HG03066 (cell line): ENCODE measurements around the gene STK39.
"Not testable (repeated sequence)": the region's sequence is repeated elsewhere in the genome, so short reads cannot be mapped to it uniquely, and the experiment has no call there.

Experiments used
- ATAC-seq: cut with Tn5 transposase; IDR thresholded peaks from one replicate; pipeline ENCODE4 v1.9.1; 2021; ENCODE audit warnings: low read depth; ENCODE audit not compliant: unreplicated experiment

Gene STK39

DNA sequence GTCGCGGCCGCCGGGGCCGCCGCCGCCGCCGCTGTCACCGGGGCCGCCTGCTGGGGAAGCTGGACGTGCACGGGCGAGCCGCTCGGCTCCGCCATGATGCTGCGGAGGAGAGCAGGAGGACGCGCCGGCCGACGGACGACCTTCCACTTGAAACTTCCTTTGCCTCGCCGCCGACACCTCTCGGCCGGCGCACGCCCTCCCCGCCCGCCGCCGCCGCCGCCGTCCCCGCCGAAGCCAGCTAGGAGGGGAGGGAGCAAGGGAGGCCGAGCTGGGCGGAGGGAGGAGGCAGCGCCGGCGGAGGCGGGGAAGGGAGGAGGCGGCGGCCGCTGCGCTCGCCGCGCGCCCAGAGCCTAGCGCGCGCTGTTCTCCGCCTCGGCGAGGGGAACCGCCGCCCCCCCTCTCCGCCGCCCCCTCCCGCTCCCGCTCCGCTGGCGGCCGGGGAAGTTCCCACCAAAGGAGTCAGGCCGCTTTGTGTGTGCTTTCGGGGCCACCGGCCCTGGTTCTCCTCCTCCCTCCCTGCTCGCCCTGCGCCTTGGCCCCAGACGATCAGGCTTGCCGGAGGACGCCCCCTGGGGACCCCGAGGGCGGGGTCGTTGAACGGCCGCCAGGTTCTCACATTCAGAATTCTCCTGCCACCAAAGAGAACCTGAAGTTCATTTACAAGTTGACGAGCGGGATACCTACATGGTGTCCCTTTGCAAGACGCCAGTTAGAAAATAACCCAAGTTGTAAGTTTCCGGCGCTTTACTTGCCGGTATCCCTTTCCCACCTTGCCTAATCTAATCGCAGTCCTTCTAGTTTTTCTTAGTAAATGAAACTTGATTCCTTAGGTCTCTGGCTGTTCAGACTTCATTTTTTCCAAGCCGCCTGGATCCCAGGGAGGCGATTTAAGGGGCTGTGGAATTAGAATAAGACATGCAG is at the start of gene STK39:
Gene STK39, minus strand, starts transcription at position 255 of the 921 bp plus-strand sequence. Its CDS starts 160 bp downstream, at position 95.
- ATAC-seq: peak; percentile 85

- ATAC-seq: no peak
Observed at GRCh38 chr2:168295051-168295450, 47.7 kb upstream of the STK39 start.

GRCh38 chr2:168294409-168294808 is 47.0 kb upstream of the STK39 start:
- no peak for ATAC-seq

- no peak for ATAC-seq
Observed at GRCh38 chr2:168293766-168294165, 46.4 kb upstream of the STK39 start.

- no peak for ATAC-seq
Observed at GRCh38 chr2:168290391-168290790, 43.0 kb upstream of the STK39 start.

- no peak for ATAC-seq
Observed at GRCh38 chr2:168289880-168290279, 42.5 kb upstream of the STK39 start.

DNA sequence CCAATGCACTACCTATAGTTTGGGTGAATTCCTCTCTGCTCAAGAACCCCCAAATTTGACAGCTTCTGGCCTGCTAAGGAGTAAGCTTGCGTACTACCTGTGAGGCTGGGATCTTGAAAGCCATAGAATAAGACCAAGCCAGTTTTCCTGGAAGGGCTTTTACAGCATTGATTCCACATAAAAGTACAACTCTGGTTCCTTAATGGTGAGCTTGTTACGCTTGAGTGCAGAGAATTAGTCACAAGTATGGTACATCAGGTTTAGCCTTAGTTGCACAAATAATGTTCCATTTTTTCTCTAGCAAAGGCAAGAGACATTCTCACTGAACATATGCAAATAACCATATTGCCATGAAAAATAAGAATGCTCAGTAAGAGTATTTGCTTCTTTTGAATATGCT is 39.1 kb upstream of the STK39 start:
- no peak for ATAC-seq

GRCh38 chr2:168278424-168278888 is 31.1 kb upstream of the STK39 start:
- no peak for ATAC-seq

DNA sequence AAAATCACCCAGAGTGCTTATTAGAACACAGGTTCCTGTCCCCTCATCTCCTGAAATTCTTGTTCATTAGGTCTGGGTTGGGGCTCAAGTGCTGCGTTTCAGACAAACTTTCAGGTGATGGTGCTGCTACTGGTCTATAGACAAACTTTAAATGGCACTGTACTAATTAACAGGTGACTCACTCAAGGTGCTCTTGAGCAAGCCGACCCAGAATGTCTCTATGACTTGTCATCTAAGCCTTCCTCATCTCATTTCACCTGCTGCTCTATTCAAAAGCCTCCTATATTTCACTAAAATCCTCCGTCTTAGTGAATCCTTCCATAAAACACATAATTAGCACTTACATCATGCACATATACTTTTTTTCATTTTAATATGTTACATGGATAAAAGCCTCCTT is 29.9 kb upstream of the STK39 start:
- no peak for ATAC-seq

DNA sequence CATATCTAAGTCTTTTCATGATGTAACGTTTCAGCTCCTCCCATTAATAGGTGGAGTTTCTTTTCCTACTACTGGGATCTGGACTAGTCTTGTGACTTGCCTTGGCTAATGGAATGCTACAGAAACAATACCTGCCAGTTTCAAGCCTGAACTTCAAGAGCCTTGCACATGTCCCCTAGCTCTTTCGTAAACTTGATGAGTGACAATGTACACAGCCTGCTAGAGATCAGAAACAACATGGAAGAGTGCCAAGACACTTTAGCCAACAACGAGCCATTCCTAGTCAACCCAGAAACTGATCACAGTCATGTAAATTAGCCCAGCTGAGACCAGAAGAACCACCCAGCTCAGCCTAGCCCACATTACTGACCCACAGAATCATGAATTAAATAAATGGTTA is 24.8 kb upstream of the STK39 start:
- ATAC-seq: no peak

GRCh38 chr2:168262926-168263325 is 15.5 kb upstream of the STK39 start:
- ATAC-seq: not testable (repeated sequence)

DNA sequence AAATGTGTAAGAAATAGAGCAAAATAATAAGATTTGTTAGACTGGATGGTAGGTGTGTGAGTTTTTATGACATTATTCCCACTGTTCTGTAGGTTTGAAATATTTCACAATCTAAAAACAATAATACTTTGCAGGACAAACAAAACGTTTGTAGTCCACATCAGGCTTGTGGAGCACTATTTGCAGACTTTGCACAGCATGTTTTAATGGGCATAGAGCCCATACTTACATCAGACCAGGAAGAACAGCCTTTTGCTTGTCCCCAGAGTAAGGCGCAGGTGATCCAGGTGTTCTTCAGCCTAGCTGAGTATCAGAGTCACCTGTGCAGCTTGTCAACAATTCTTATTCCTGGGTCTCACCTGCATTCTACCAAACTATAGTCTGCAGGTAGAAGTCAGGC is 9.1 kb upstream of the STK39 start:
- no peak for ATAC-seq

DNA sequence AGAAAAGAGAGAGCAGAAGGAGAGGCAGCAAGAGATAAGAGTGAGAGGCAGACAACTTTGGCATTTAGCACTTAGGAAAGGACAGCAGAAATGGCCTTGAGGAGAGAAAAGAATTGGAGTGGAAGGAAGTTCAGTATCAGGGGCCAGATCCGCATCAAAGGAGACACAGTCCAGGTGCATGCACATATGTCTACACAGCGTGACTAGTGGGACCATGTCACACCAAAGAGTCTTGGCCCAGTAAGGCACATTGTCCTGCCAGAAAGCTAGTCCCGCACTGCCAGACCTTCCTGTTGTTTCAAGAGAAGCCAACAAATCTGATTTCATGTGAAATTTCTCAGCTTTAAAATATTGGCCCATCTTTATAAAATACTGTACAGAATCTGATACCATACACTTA is 8.5 kb upstream of the STK39 start:
- no peak for ATAC-seq

- no peak for ATAC-seq
Observed at GRCh38 chr2:168255103-168255502, 7.7 kb upstream of the STK39 start.

- no peak for ATAC-seq
Observed at GRCh38 chr2:168254158-168254935, 7.0 kb upstream of the STK39 start.

DNA sequence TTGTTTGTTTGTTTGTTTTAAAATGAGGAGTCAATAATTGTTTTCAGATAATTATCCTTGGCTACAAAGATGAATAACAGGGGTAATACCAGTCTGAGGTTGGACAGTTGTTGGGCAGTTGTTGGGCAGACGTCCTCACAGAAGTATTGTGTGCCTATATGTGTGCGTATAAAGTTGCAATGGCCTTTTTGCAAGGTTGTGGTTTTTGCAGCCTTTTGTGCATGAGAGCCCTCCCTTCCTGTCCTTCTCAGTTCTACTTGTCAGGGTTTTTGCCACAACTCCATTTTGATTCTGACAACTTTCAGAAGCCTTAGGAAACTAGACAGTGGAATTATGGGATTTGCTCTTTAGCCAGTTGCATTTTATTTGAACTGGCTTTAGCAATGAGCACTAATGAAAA is 6.0 kb upstream of the STK39 start:
- no peak for ATAC-seq

DNA sequence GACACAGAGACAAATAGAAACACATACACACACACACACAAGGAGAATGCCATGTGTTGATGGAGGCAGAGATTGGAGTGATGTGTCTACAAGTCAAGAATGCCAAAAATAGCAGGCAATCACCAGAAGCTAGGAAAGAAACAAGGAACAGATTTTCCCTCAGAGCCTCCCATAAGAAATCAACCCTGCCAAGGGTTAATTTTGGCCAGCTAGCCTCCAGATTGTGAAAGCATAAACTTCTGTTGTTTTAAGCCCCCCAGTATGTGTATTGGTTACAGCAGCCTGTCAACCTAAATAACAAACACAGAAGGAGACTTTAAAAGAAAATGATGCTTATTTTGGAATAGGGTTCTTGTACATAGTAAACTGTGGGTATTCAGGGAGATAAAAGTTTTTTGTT is 5.6 kb upstream of the STK39 start:
- no peak for ATAC-seq

GRCh38 chr2:168246483-168247340 is 683 bp downstream of the STK39 start:
- peak; percentile 52 for ATAC-seq

DNA sequence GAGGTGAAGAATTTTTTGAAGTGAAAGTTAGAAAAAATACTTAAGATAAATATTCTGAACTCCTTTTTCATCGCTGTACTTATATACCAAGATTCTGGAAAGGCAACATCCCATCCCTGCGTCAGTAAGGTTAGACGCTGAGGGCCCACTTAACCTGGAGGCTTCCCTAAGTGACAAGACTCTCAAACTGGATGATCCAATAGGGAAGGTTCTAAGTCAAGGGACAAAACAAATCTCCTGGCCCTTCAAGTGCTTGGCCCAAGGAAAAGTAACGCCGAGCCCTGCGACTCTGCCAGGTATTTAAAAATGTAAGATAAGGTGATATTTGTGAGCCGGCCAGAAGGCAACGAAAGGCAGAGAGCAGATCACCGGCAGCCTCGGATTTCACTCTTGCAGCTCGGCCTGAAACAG is 1.3 kb downstream of the STK39 start:
- ATAC-seq: no peak

GRCh38 chr2:168245074-168245825 is 2.1 kb downstream of the STK39 start:
- no peak for ATAC-seq
